HG03103 (cell line): Measurements from ENCODE around the gene TBX4.
"Not testable (repeated sequence)": the region's sequence is repeated elsewhere in the genome, so short reads cannot be mapped to it uniquely, and the experiment has no call there.

ENCODE experiments used
- ATAC-seq: cut with Tn5 transposase; IDR thresholded peaks from one replicate; pipeline ENCODE4 v1.9.1; 2021; ENCODE audit warnings: low read depth; ENCODE audit not compliant: unreplicated experiment

Gene TBX4

DNA sequence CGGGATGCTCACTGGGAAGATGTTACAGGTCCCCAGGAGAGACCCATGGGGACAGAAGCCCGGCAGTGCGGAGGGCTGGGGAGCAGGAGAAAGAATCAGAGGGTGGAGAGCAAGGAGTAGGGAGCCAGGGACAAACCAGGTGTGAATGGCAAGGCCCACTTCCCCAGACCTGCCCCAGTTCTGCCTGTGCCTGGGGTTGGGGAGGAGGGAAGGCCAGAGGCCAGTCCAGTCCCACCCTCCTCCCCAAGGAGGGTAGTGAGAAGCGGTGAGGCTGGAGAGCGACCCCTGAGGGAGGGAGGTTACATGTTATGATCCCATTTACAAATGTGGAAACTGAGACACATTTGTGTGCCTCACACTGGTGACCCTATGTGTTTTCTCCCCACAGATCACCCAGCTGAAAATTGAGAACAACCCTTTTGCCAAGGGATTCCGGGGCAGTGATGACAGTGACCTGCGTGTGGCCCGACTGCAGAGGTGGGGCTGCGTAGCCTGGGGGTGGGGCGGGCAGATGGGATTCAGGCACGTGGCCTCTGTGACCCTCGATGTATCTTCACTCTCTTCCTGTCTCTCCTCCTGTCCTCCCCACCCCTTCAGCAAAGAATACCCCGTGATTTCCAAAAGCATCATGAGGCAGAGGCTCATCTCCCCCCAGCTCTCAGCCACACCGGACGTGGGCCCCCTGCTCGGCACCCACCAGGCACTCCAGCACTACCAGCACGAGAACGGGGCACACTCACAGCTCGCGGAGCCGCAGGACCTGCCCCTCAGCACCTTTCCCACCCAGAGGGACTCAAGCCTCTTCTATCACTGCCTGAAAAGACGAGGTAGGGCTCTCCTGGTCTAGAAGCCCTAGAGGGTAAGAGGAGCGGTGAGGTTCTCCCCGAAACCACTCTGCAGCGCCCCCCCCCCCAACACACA, 27.5 kb downstream of the TBX4 start:
- ATAC-seq: no peak

DNA sequence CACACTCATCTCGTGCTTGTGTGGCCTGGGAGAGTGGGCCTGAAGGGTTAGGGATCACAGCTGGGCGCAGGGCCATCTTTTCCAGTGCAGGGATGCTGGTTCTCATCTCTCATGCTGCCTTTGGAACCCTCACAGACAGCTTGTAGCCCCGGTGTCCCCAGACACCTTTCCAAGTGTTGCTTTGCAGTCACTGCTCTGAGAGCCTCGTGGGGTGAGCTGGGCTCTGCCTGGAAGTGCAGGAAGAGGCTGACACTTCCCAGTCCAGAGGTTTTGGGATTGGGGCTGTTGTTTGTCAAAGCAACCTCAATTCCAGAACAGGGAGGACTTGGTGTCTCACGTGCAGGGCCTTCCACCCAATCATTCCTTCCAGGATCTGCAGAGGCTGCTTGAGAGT, 28.2 kb downstream of the TBX4 start:
- no peak for ATAC-seq

DNA sequence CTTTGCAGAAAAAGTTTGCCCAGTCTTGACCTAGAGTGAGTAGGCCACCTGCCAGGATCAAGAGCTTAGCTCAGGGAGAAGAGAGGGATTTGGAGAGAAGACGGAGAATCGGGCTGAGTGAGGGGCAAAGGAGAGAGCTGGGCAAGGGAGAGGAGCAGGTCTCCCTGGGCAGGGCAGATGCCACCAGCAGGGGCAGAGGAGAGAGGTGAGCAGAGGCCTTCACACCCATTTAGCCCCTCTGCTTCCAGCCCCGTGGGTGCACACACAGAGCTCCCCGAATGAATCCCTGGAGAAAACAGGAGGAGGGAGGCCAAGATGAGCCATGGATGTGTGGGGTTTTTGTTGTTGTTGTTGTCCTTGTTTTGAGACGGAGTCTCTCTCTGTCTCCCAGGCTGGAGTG, 29.2 kb downstream of the TBX4 start:
- no peak for ATAC-seq

DNA sequence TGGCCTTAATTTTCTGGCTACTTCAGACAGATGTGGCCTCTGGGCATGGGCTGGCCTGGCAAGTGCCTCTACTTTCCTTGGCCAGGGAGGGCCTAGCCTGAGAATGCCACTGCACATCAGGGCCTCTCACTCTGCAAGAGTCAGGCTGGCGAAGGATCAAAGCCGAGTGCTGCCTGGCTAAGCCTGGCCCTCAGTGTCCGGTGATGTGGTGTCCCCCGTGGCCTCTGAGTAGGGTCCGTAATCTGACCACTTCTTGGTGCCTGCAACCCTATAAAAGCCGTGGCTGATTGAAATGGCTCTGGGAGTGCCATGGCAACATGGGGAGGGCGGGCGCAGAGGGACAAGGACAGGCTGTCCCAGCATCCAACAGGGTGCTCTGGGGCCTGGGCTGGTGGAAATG, 30.2 kb downstream of the TBX4 start:
- ATAC-seq: no peak

DNA sequence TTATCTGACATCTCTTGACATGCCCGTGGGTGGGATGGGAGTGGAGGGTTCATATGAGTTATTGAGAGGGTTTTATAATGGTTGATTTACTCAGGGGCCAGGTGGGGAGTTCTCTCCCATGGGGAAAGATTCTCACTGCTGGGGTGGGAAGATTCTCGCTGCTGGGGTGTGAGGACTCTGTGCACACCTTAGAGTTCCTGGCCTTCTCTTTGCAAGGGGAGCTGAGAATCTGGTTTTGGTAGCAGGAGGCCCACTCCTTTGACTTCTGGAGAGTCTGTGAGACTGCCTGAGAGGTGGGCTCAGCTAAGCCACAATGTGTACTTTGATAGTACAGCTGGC, 31.5 kb downstream of the TBX4 start:
- ATAC-seq: no peak

DNA sequence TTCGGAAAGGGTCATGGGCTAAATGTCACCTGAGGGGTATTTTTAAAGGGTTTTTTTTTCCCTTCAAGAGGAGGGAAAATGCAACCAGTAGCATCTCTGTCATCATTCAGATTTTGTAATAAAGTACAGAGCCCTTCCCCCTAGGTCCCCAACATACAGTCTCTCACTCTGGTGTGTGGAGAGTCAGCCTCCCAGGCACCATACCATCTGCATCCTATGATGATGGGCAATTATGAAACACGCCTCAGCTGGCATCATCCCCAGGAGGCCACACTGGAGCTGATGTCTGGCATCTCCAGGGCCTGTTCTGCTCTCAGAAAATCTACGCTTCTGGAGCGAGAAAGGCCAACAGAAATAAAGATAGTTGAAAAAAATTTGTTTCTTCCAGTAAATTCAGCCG, 32.0 kb downstream of the TBX4 start:
- ATAC-seq: no peak

DNA sequence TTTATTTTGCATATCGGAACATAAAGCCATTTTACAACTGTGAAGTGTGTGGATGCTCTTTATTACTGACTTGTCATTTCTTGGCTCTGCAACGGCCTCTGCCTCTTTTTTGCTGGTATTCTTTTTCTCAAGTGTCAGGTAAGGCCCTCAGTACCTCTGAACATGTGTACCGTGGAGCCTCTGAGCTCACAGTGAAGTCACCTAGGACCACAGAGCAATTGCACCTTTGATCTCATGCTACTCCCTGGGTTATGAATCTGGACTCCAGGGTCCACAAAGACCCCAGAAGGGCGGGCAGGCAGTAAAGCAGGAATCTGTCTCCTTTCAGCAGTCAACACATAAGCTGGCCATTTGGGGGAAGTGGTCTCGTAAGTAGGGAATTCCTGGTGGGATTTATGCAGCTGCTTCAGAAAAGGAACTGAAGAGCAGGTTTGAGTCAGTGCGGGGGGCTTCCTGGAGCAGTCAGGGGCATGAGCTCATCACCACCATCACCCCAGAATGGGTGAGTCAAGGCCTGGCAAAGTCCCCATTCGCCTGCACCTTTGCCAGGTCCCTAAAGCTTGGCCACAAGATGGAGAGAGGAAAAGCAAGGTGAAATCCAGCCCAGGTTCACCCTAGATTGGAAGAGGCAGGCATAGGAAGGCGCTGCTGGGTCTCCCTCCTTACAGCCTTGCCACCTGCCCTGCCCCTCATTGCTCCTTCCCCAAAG, 33.0 kb downstream of the TBX4 start:
- no peak for ATAC-seq

DNA sequence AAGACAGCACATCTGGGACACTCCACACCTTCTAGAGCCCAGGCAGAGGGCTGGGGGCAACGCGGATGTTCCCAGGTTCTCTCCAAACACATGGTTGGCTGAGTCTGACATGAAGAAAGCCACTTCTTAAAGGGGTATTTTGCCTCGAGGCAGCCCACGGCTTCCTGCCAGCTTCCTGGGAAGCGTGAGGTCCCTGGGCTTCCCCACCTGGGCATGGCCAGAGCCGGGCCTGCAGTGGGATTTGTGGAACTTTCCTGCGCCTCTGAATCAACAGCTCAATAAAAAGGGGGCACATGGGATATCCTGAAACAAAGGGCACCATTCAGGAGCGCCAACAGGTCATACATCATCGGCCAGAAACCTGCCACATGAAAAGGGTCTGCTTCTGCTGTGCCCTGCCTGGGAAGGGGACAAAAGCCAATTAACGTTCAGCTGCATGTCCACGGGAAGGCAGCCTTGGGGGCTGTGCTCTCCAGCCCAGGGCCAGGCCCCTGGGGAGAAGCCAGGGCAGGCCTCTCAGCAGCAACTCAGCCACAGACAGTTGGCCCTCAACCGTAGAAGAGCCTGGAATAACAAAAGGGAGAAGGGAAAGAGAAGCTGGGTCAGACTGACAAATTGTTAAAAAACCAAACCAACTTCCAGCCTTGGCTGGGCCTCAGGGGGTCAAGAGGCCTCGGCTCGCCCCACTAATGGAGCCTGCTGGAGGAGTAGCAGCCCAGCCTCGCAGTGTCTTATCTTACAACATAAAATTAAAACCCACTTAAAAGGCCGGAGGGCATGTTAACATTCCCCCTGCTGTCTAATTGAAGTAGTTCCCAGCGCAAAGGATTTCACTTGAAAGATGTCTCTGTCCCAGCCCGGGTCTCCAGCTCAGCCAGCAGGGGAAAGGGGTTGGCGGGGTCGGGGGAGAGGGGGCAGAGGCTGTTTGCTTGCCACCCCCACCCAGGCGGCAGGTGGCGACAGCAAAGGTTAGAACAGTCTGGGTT, 34.2 kb downstream of the TBX4 start:
- ATAC-seq: no peak

DNA sequence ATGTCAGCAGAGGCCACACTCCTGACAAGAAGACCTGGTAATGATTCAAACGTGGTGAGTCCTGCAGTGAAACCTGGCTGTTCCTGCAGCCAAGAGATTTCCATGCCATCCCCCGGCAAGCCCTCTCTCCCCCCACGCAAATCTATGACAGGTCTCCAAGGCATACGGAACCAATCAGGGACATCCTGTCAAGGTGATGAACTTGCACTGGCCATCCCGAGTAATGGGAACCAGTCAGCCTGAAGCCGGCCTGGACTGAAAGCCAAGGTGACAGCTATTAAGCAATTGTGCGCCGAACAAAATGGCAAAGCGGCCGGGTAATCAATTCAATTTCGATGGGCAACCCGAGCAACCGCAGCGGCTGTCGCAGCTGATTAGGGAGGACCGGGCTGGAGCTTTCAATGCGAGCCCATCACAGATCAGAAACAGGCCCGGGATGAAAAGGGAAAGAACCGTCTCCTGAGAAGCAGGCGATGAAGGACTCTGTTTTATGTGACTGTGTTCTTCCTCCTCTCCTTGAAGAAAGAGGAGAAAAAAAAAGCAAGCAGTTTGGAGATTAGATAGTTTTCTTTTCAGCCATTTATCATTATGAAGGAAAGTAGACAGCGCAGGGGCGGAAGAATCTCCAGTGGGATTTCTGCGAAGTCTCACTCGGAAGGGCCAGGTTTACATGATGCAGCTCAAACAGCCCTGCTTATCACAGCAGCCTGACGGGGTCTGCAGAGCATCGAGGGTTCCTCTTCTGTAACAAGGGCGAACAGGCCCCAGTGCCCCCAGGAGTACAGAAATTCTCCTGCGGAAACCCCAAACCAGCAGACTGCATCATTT, 35.2 kb downstream of the TBX4 start:
- no peak for ATAC-seq

DNA sequence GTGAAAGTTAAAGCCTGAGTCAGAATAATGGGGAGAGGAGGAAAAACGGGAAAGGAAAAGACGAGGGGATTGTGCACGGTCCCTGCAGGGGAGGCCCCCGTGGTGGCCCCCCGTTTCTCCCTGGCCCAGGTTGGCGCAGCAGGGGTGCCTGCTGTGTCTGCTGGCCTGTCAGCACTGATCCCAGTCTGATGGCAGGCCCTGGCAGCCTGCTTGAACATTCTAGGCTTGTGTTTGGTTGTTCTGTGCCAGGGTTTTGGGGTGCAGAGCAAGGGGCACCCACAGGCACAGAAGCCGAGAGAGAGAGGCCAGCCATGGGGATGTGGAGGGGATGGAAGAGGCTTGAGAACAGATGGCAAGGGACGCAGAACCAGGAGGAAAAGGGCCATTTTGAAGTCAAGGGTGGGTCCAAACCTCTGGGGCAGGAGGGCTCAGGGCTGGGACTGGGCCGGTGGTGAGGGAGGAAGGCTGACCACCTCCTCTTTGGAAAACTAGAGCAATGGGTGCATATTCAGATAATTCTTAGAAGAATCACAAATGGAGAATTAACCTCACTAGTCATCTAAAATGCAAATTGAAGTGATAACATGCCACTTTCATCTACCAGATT, 35.9 kb downstream of the TBX4 start:
- no peak for ATAC-seq

DNA sequence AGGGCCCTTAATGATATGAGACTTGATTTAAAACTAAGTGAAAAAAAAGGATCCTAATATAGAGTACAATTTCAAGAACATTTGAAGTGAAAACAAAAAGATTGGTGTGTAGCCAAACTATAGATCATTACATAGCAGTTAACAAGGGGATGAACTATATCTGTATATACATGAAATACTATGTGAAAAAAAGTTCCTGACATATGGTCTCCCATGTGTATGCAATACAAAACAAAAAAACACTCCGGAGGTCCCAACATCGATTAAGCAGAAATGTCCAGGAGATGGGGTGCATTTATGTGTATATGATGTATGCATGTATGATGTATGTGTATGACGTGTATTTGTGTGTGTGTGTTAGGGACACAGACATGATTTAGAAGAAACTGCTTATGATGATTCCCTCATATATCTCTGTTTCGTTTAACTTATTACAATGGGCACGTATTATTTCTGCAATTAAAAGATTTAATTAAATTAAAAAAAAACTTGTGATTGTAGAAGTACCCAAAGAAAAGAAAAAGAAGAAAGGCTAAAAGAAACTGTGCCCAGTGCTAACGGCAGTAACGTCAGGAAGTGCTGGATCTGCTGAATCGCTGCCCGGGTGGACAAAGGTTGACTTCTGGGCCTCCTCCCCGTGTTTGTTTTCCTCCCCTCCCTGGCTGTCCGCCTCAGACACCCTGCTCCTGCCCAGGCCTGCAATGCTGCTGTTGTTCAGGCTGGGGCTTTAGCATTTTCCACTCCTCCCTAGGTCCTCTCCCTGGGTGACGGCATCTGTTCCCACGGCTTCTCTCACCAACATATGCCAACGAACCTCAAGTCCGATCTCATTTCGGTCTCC, 36.9 kb downstream of the TBX4 start:
- no peak for ATAC-seq

DNA sequence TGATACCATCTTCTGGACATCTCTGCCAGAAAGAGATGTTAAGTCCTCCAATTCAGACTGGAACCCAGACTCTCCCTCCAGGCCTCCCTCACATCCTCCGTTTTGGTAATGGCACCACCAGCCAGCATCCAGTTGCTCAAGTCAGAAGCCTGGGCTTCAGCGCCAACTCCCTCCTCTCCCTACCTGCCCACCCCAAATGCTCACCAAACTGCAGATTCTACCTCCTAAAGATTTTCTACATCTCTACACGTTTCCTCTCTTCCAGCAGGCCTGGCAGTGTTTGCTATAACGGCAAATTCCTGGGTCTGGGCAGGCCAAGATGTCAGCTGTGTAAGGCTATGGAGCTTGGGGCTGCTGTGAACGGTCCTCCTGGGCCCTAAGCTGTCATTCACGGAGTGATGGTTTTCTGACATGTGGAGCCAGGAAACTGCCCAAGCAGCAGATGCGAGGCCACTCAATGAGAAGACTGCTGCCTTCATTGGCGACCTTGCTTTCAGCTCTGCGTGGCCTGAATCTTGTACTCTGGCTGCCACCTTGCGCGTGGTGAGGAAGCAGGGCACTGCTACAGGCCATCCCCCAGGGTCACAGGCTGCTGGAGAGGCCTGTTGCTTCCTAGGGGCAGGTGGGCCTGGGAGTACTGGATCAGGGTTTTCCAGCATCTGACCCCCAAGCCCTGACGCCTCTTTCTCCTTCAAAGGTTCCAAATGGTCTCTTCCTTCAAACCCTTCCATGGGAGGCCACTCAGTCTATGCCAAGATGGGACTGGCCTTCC, 37.7 kb downstream of the TBX4 start:
- ATAC-seq: no peak

DNA sequence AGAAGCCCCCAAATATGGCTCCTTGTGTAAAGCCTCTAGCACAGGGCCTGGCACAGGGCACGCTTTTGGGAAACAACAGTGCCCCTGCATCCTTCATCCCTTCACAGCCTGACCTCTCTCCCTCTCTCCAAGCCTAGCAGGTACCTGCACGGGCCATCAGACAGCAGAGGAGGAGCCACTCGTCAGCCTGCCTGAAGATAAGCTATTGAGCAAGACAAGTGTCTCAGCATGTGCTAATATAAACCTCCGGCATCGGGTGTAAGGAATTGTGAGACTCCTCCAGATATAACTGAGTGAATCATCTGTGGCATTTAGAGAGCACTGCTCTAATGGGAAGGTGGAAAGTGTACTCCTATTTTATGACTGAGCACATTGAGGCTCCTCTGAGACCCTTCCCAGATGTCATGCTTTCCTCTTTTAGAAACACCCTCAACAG, 38.3 kb downstream of the TBX4 start:
- ATAC-seq: no peak

DNA sequence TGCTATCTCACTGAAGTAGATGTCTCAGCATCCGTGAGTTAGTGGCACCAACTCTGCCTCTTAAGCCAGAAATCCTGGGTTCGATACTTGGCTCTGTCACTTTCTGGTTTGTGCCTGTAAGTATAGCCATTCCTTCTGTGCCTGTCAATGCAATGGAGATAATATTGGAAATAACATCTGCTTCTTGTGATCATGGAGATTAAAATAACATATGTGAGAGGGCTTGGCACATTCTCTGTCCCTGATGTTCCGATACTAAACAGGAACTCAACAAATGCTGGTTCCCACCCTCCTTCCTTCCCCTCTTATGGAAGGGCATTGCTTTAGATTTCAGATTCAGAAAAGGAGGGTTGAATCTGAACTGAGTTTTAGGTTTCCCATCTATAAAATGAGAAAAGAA, 39.8 kb downstream of the TBX4 start:
- no peak for ATAC-seq

DNA sequence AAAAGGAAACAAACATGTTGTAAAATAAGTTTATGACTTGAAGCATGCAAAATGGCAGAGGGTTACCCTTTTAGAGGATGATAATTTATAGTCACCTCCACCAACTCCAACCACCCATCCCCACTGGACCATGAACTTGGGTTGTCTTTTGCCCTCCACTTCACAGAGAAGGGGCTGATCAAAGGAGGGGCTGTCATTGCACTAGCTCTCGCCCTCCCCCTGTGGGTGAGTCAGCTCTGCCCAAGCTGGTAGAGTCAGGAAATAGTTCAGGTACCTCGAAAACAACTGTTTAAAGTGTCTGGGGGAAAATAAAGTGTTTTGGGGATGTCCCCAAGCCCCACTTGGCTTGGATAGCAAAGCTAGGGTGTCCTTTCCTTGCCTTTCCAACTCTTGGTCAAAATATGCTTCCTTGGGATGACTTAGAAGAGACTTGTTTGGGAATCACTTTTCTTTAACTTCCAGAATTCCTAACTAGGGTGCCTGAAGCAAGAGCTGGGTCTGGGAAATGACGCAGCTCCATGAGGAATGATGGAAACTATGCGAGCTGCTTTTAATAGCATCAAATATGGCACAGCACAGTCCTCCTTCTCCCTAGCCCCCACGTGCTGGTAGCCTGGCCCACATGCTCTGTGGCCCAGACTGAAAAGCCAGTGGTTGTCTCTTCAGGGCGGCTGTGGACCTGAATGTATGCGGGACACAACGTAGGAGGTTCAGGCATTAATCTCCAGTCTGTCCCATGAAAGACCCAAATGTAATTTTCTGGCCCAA, 40.7 kb downstream of the TBX4 start:
- ATAC-seq: no peak

DNA sequence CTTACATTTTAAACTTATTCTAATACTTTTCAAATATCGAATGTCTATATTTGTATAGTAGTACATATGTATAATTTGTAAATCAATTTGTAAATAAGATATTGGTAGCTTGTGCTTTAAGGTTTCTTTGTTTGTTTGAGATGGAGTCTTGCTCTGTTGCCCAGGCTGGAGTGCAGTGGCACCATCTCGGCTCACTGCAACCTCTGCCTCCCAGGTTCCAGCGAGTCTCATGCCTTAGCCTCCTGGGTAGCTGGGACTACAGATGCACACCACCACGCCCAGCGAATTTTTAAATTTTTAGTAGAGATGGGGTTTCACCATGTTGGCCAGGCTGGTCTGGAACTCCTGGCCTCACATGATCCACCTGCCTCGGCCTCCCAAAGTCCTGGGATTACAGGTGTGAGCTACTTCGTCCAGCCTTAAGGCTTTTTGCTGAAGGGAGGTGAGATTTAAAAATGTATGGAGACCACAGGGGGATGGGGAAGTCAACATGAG, 41.7 kb downstream of the TBX4 start:
- ATAC-seq: not testable (repeated sequence)
